Coronary artery (tissue), 2 donors: ENCODE results near the gene PMF1.

ENCODE experiments used
- DNase-seq: peaks from one replicate; pipeline ENCODE4 v3.0.0-alpha.2; 2017; ENCODE audit warnings: low spot score
- H3K27ac ChIP-seq, 2 donors: fragments of 200-600 bp; sonication (generic); one replicate each; pipeline ENCODE4 v1.5.1; 2016 to 2019
- H3K4me3 ChIP-seq: fragments of 200-600 bp; sonication (generic); 2 replicates; pipeline ENCODE4 v1.5.1; 2016; ENCODE audit warnings: mild to moderate bottlenecking, moderate library complexity
- CTCF ChIP-seq: fragments of 200-600 bp; sonication (generic); IDR thresholded peaks from one replicate; pipeline ENCODE4 v1.5.1; 2019; ENCODE audit warnings: antibody characterized with exemption

PMF1 gene

GRCh38 chr1:156229809-156230472, 17.1 kb downstream of the PMF1 start:
- H3K4me3 ChIP-seq: no peak overlapping the region
- DNase-seq: no peak
- no peak for TF ChIP-seq CTCF
- no peak overlapping the region for H3K27ac ChIP-seq

- DNase-seq: no peak
Observed at GRCh38 chr1:156230473-156230837, 17.6 kb downstream of the PMF1 start.

DNA sequence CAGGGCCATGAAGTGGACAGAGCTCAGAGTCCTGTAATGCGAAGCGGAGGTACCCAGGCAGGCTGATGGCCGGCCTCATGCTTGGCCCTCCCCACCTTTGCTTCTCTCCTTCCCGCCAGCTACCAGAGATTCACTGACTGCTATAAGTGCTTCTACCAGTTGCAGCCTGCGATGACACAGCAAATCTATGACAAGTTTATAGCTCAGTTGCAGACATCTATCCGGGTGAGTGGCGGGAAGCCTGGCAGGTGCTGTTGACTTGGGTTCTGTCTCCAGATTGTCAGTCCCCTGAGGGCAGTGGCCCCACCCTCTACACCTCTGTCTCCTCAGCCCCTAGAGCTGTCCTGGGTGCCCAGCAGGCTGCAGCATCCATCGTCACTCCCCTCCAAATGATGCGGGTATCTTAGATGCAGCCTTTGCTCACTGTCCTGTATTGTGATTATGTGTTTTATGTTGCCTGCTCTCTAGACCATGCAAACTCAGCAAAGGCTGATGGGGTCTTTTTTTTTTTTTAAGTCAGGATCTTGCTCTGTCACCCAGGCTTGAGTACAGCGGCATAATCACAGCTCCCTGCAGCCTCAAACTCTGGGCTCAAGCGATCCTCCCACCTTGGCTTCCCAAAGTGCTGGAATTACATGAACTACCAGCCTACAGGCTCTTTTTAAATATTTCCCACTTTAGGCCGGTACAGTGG, 19.5 kb downstream of the PMF1 start:
- no peak for DNase-seq
- H3K4me3 ChIP-seq: no peak overlapping the region
- no peak for TF ChIP-seq CTCF
- no peak overlapping the region for H3K27ac ChIP-seq

More at GRCh38 chr1:156230473-156230837, 17.6 kb downstream of the PMF1 start:
- Histone ChIP-seq H3K4me3 (no peak overlapping the region), H3K27ac (no peak overlapping the region)
- TF ChIP-seq CTCF: no peak

DNA sequence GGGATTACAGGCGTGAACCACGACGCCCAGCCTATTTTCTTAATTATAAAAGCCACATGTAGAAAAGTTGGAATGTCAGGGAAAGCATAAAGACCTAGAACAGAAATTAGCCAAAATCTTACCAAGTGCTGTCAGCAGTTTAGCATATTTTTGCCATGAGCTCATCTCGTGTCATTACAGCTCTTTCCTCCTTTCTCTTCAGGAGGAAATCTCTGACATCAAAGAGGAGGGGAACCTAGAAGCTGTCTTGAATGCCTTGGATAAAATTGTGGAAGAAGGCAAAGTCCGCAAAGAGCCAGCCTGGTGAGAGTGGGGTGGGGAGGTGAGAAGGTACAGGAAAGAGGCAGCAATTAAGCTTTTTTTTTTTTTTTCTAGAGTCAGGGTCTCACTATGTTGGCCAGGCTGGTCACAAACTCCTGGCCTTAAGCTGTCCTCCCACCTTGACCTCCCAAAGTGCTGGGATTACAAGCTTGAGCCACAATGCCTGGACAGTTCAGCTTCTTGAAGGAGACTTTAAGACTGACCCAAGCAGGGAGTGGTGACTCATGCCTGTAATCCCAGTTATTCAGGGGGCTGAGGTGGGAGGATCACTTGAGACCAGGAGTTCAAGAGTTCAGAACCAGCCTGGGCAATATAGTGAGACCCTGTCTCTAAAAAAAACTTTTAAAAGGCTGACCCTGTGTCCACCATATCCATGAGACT, 20.8 kb downstream of the PMF1 start:
- TF ChIP-seq CTCF: no peak
- Histone ChIP-seq H3K27ac (no peak overlapping the region), H3K4me3 (no peak overlapping the region)
- DNase-seq: no peak

DNA sequence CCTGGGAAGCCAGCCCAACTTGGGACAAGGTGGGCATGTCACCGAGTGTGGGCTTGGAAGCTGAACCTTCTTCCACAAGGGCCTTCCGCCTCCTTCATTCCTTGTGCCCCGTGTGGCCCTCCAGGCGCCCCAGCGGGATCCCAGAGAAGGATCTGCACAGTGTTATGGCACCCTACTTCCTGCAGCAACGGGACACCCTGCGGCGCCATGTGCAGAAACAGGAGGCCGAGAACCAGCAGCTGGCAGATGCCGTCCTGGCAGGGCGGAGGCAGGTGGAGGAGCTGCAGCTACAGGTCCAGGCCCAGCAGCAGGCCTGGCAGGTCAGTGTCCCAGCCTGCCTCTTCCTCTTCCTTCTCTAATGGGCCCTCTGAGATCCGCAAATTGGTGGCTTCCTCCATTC, 23.4 kb downstream of the PMF1 start:
- TF ChIP-seq CTCF: no peak
- no peak for DNase-seq
- Histone ChIP-seq H3K4me3 (no peak overlapping the region), H3K27ac (no peak overlapping the region)

DNA sequence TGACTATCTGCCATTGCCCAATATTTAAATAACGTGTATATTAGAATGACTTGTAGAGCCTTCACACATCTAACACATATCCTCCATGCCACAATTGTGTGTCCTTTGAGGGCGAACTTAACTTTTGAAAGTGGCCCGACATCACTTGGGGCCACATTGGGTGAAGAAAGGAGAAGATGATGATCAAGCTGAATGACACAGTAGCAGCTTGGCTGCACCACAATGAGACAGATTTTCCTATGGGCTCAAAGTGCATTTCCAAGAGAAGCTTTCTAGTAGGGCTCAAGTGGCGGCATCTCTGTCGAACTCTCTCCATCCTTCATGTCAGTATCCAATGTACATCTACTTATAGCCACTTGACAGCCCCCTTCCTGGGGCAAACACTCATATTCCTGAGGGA, 25.4 kb downstream of the PMF1 start:
- Histone ChIP-seq H3K27ac (no peak overlapping the region), H3K4me3 (no peak overlapping the region)
- no peak for TF ChIP-seq CTCF
- no peak for DNase-seq
